GM18909 (cell line): ENCODE measurements around the gene ASIC5.
A peak's percentile ranks its signal among the peaks of the same experiment; 100 is the strongest.

Experiments used
- ATAC-seq: cut with Tn5 transposase; IDR thresholded peaks from one replicate; pipeline ENCODE4 v1.9.1; 2021; ENCODE audit warnings: mild to moderate bottlenecking; ENCODE audit not compliant: unreplicated experiment, poor library complexity

The ASIC5 gene

GRCh38 chr4:155883895-155884294 lies 17.8 kb upstream of the ASIC5 start:
- ATAC-seq = no peak

GRCh38 chr4:155881555-155881954 lies 15.5 kb upstream of the ASIC5 start:
- peak; percentile 64 for ATAC-seq

GRCh38 chr4:155879767-155880166 lies 13.7 kb upstream of the ASIC5 start:
- ATAC-seq = no peak

GRCh38 chr4:155878611-155879010 lies 12.5 kb upstream of the ASIC5 start:
- peak; percentile 46 for ATAC-seq

- ATAC-seq = no peak
These were observed 11.9 kb upstream of the ASIC5 start for GRCh38 chr4:155877971-155878370.

- no peak for ATAC-seq
These were observed 9.8 kb upstream of the ASIC5 start for GRCh38 chr4:155875878-155876277.

GRCh38 chr4:155855897-155856296 lies 10.2 kb downstream of the ASIC5 start:
- no peak for ATAC-seq

GRCh38 chr4:155854582-155855226 lies 11.4 kb downstream of the ASIC5 start:
- ATAC-seq = peak; percentile 78

- ATAC-seq = no peak
These were observed 12.9 kb downstream of the ASIC5 start for GRCh38 chr4:155853189-155853588.

GRCh38 chr4:155849042-155849441 lies 17.0 kb downstream of the ASIC5 start:
- no peak for ATAC-seq

- ATAC-seq = no peak
These were observed 19.1 kb downstream of the ASIC5 start for GRCh38 chr4:155846929-155847328.

- no peak for ATAC-seq
These were observed 24.0 kb downstream of the ASIC5 start for GRCh38 chr4:155842080-155842479.

- peak; percentile 59 for ATAC-seq
These were observed 28.8 kb downstream of the ASIC5 start for GRCh38 chr4:155837203-155837796.

GRCh38 chr4:155832664-155833063 lies 33.4 kb downstream of the ASIC5 start:
- ATAC-seq = no peak

- no peak for ATAC-seq
These were observed 37.4 kb downstream of the ASIC5 start for GRCh38 chr4:155828628-155829027.

GRCh38 chr4:155822572-155822971 lies 43.5 kb downstream of the ASIC5 start:
- ATAC-seq = no peak

GRCh38 chr4:155820887-155821518 lies 45.1 kb downstream of the ASIC5 start:
- no peak for ATAC-seq

GRCh38 chr4:155819066-155819465 lies 47.0 kb downstream of the ASIC5 start:
- ATAC-seq = no peak

GRCh38 chr4:155818639-155819038 lies 47.4 kb downstream of the ASIC5 start:
- no peak for ATAC-seq

- no peak for ATAC-seq
These were observed 55.0 kb downstream of the ASIC5 start for GRCh38 chr4:155811083-155811482.

- peak; percentile 97 for ATAC-seq
These were observed 56.2 kb downstream of the ASIC5 start for GRCh38 chr4:155809835-155810234.

GRCh38 chr4:155807021-155807420 lies 59.1 kb downstream of the ASIC5 start:
- ATAC-seq = no peak
